Liver (tissue), 9 donors: ENCODE data around the gene TLE3. TPM values are rescaled to one million over a fixed set of nuclear protein-coding genes. Genes with fewer than 3 reads are reported as not detected.

Experiments
- DNase-seq: peaks from one replicate; pipeline ENCODE4 v3.0.0-alpha.2; 2017; ENCODE audit warnings: low spot score
- H3K27ac ChIP-seq, 2 donors: one replicate each; pipeline ENCODE4 v1.7.0; 2013; ENCODE audit warnings: inconsistent platforms in 2 of 2, low read length in 2 of 2, control low read depth in 1 of 2, low read depth in 1 of 2, mild to moderate bottlenecking in 1 of 2
- H3K27me3 ChIP-seq, 4 donors: one replicate each; pipeline versions ENCODE4 v1.6.1 to v1.7.0; 2013; ENCODE audit warnings: low read length in 3 of 4, inconsistent platforms in 1 of 4, mild to moderate bottlenecking in 1 of 4, moderate library complexity in 1 of 4; ENCODE audit not compliant: control insufficient read depth in 4 of 4, insufficient read depth in 4 of 4
- H3K36me3 ChIP-seq, 4 donors: one replicate each; pipeline versions ENCODE4 v1.6.1 to v1.7.0; 2013; ENCODE audit warnings: low read length in 3 of 4, mild to moderate bottlenecking in 3 of 4, low read depth in 1 of 4, moderate library complexity in 1 of 4; ENCODE audit not compliant: control insufficient read depth in 4 of 4, insufficient read depth in 3 of 4
- H3K4me1 ChIP-seq, 4 donors: one replicate each; pipeline versions ENCODE4 v1.6.1 to v1.7.0; 2013; ENCODE audit warnings: low read length in 3 of 4, mild to moderate bottlenecking in 3 of 4, moderate library complexity in 1 of 4; ENCODE audit not compliant: control insufficient read depth in 4 of 4, insufficient read depth in 4 of 4
- H3K4me3 ChIP-seq, 3 donors: one replicate each; pipeline versions ENCODE4 v1.6.1 to v1.7.0; 2013; ENCODE audit warnings: low read length in 3 of 3, control low read depth in 1 of 3, low read depth in 1 of 3, mild to moderate bottlenecking in 1 of 3
- H3K9ac ChIP-seq, 2 donors: one replicate each; pipeline ENCODE4 v1.7.0; 2013; ENCODE audit warnings: low read length in 2 of 2, mild to moderate bottlenecking in 2 of 2, moderate library complexity in 2 of 2, control low read depth in 1 of 2, low read depth in 1 of 2
- H3K9me3 ChIP-seq, 4 donors: one replicate each; pipeline versions ENCODE4 v1.6.1 to v1.7.0; 2013; ENCODE audit warnings: low read length in 3 of 4; ENCODE audit not compliant: control insufficient read depth in 4 of 4
- EGR1 ChIP-seq, 2 donors: IDR thresholded peaks; 2 replicates each; pipeline ENCODE4 v1.6.1; 2016 to 2018; ENCODE audit warnings: antibody characterized with exemption in 2 of 2, low read depth in 2 of 2
- FOXA1 ChIP-seq: IDR thresholded peaks from 2 replicates; pipeline ENCODE4 v1.6.1; 2016; ENCODE audit warnings: antibody characterized with exemption
- FOXA2 ChIP-seq: IDR thresholded peaks from 2 replicates; pipeline ENCODE4 v1.6.1; 2016; ENCODE audit warnings: antibody characterized with exemption
- GABPA ChIP-seq, 2 donors: IDR thresholded peaks in 1 of 2; conservative IDR thresholded peaks in 1 of 2; 2 replicates each; pipeline ENCODE4 v1.6.1; 2016; ENCODE audit warnings: antibody characterized with exemption in 2 of 2, mild to moderate bottlenecking in 1 of 2, moderate library complexity in 1 of 2
- HNF4A ChIP-seq, 2 donors: conservative IDR thresholded peaks; 2 replicates each; pipeline ENCODE4 v1.6.1; 2016; ENCODE audit warnings: antibody characterized with exemption in 2 of 2, mild to moderate bottlenecking in 2 of 2
- HNF4G ChIP-seq: IDR thresholded peaks from 2 replicates; pipeline ENCODE4 v1.6.1; 2016; ENCODE audit warnings: antibody characterized with exemption
- JUND ChIP-seq, 2 donors: IDR thresholded peaks; 2 replicates each; pipeline ENCODE4 v1.6.1; 2016; ENCODE audit warnings: antibody characterized with exemption in 2 of 2
- NR2F2 ChIP-seq: IDR thresholded peaks from 2 replicates; pipeline ENCODE4 v1.6.1; 2016; ENCODE audit warnings: antibody characterized with exemption
- RAD21 ChIP-seq, 2 donors: IDR thresholded peaks; 2 replicates each; pipeline ENCODE4 v1.6.1; 2016; ENCODE audit warnings: antibody characterized with exemption in 2 of 2, mild to moderate bottlenecking in 2 of 2
- RXRA ChIP-seq, 2 donors: IDR thresholded peaks; 2 replicates each; pipeline ENCODE4 v1.6.1; 2017 to 2018; ENCODE audit warnings: antibody characterized with exemption in 2 of 2, mild to moderate bottlenecking in 1 of 2
- SP1 ChIP-seq: IDR thresholded peaks from 2 replicates; pipeline ENCODE4 v1.6.1; 2018; ENCODE audit warnings: antibody characterized with exemption, mild to moderate bottlenecking
- TAF1 ChIP-seq: conservative IDR thresholded peaks from 2 replicates; pipeline ENCODE4 v1.6.1; 2016; ENCODE audit warnings: antibody characterized with exemption, mild to moderate bottlenecking
- YY1 ChIP-seq: IDR thresholded peaks from 2 replicates; pipeline ENCODE4 v1.6.1; 2016; ENCODE audit warnings: antibody characterized with exemption, mild to moderate bottlenecking
- WGBS: extraction: QIAGEN DNeasy Blood & Tissue Kit; methylation state at CpG from one replicate; pipeline ENCODE4 v1.1.7; 2013; 5-methylcytosine and 5-hydroxymethylcytosine counted together
- polyA plus RNA-seq, 2 donors: library from polyadenylated mRNA; stranded (reverse) in 1 of 2; unstranded in 1 of 2; fragments of 200-250 nt in 1 of 2; fragments of >200 nt in 1 of 2; fragmentation: Nextera tagmentation in 1 of 2; extraction: Ambion mirVana in 1 of 2; gene quantifications; one replicate each; pipeline versions ENCODE4 v1.2.1 to v1.2.3, GENCODE V29; 2013 to 2015
- total RNA-seq, 2 donors: library from RNA; depleted of rRNA; stranded (reverse); fragments of >200 nt; gene quantifications; one replicate each; pipeline ENCODE4 v1.2.3, GENCODE V29; 2014
- TF ChIP-seq, protein P1 (sequence below): fragments of 150-350 bp; IDR thresholded peaks from 2 replicates; pipeline ENCODE4 v1.5.1; 2017; ENCODE audit warnings: improper control_type of control experiment, low read depth, low read length; ENCODE audit not compliant: missing input control
- TF ChIP-seq, protein P2 (sequence below): IDR thresholded peaks from 2 replicates; pipeline ENCODE4 v1.6.1; 2016; ENCODE audit warnings: antibody characterized with exemption
- TF ChIP-seq, protein P3 (sequence below): IDR thresholded peaks from 2 replicates; pipeline ENCODE4 v1.6.1; 2016; ENCODE audit warnings: antibody characterized with exemption, mild to moderate bottlenecking
- TF ChIP-seq, protein P4 (sequence below): IDR thresholded peaks from 2 replicates; pipeline ENCODE4 v1.6.1; 2016; ENCODE audit warnings: antibody characterized with exemption
- donor health status: healthy.
- donor health status: healthy.
- donor health status: healthy.
- donor health status: healthy.
- donor health status: healthy.

The TLE3 gene
- total and polyA plus RNA-seq, 4 donors = 1.2 to 13.7 (median 8.5) TPM

DNA sequence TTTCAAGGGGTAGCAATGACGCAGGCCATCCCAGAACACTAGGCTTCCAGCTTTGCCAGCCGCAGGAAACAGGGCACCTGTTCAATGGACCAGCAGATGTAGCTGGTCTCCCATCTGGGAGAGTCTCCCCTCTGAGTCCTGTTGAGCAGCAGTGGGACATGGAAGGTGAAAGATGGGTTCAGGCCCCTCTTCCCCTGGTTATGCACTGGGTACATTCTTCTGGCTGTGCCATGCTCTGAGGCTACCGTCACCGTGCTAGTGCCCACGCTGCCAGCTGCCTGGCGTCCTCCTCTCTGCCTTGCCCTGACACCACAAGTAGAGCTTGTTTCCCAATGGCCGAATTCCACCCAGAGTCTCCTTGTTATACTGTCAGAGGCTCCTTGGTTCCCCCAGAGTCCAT, 63.1 kb downstream of the TLE3 start:
- DNase-seq = no peak
- Histone ChIP-seq H3K9ac (no peak overlapping the region), H3K27ac (no peak overlapping the region), H3K36me3 (no peaks in the 10 kb centered on the region), H3K27me3 (no peaks in the 10 kb centered on the region), H3K4me1 (no peaks in the 10 kb centered on the region), H3K4me3 (no peak overlapping the region), H3K9me3 (no peaks in the 10 kb centered on the region)
- 97% methylated on average over 7 of the region's 7 CpGs for WGBS
- TF ChIP-seq, protein P1, sequence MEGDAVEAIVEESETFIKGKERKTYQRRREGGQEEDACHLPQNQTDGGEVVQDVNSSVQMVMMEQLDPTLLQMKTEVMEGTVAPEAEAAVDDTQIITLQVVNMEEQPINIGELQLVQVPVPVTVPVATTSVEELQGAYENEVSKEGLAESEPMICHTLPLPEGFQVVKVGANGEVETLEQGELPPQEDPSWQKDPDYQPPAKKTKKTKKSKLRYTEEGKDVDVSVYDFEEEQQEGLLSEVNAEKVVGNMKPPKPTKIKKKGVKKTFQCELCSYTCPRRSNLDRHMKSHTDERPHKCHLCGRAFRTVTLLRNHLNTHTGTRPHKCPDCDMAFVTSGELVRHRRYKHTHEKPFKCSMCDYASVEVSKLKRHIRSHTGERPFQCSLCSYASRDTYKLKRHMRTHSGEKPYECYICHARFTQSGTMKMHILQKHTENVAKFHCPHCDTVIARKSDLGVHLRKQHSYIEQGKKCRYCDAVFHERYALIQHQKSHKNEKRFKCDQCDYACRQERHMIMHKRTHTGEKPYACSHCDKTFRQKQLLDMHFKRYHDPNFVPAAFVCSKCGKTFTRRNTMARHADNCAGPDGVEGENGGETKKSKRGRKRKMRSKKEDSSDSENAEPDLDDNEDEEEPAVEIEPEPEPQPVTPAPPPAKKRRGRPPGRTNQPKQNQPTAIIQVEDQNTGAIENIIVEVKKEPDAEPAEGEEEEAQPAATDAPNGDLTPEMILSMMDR = no peak
- TF ChIP-seq SP1 (no peak), EGR1 (IDR thresholded peaks at IDR 0.05; ENCODE audit: low read depth in 2 of 2) (no peak), HNF4A (conservative IDR thresholded peaks at IDR 0.05) (no peak), RXRA (IDR thresholded peaks at IDR 0.05) (no peak), RAD21 (IDR thresholded peaks at IDR 0.05) (no peak), JUND (IDR thresholded peaks at IDR 0.05) (no peak), YY1 (no peak), GABPA (IDR thresholded peaks at IDR 0.05 in 1 of 2, conservative IDR thresholded peaks at IDR 0.05 in 1 of 2) (no peak), FOXA1 (no peak), NR2F2 (no peak), HNF4G (no peak)
- TF ChIP-seq, protein P2, sequence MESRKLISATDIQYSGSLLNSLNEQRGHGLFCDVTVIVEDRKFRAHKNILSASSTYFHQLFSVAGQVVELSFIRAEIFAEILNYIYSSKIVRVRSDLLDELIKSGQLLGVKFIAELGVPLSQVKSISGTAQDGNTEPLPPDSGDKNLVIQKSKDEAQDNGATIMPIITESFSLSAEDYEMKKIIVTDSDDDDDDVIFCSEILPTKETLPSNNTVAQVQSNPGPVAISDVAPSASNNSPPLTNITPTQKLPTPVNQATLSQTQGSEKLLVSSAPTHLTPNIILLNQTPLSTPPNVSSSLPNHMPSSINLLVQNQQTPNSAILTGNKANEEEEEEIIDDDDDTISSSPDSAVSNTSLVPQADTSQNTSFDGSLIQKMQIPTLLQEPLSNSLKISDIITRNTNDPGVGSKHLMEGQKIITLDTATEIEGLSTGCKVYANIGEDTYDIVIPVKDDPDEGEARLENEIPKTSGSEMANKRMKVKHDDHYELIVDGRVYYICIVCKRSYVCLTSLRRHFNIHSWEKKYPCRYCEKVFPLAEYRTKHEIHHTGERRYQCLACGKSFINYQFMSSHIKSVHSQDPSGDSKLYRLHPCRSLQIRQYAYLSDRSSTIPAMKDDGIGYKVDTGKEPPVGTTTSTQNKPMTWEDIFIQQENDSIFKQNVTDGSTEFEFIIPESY = no peak
- TF ChIP-seq, protein P3, sequence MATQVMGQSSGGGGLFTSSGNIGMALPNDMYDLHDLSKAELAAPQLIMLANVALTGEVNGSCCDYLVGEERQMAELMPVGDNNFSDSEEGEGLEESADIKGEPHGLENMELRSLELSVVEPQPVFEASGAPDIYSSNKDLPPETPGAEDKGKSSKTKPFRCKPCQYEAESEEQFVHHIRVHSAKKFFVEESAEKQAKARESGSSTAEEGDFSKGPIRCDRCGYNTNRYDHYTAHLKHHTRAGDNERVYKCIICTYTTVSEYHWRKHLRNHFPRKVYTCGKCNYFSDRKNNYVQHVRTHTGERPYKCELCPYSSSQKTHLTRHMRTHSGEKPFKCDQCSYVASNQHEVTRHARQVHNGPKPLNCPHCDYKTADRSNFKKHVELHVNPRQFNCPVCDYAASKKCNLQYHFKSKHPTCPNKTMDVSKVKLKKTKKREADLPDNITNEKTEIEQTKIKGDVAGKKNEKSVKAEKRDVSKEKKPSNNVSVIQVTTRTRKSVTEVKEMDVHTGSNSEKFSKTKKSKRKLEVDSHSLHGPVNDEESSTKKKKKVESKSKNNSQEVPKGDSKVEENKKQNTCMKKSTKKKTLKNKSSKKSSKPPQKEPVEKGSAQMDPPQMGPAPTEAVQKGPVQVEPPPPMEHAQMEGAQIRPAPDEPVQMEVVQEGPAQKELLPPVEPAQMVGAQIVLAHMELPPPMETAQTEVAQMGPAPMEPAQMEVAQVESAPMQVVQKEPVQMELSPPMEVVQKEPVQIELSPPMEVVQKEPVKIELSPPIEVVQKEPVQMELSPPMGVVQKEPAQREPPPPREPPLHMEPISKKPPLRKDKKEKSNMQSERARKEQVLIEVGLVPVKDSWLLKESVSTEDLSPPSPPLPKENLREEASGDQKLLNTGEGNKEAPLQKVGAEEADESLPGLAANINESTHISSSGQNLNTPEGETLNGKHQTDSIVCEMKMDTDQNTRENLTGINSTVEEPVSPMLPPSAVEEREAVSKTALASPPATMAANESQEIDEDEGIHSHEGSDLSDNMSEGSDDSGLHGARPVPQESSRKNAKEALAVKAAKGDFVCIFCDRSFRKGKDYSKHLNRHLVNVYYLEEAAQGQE = no peak

DNA sequence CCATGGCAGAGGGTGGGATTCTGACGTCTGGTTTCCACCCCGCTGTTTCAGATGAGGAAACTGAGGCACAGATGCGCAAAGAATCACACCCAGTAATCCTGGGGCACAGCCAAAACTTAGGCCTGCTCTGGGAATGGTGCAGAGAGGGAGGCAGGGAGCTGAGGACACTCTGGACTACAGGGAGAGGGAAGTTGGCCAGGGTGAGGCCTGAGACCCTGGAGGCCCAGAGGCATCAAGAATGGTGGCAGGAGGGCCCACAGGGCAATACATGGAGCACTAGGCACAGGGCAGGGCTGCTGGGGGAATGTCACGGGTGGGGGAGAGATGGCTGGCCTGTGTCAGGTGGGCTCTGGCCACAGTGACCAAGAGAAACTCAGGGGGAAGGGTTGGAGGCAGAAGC, 63.6 kb downstream of the TLE3 start:
- Histone ChIP-seq H3K27ac (no peak overlapping the region), H3K9me3 (no peaks in the 10 kb centered on the region), H3K9ac (no peak overlapping the region), H3K4me1 (no peaks in the 10 kb centered on the region), H3K4me3 (no peak overlapping the region), H3K36me3 (no peaks in the 10 kb centered on the region), H3K27me3 (no peaks in the 10 kb centered on the region)
- no peak for DNase-seq
- WGBS = 77% methylated on average over 4 of the region's 4 CpGs
- TF ChIP-seq, protein P2 = no peak
- TF ChIP-seq SP1 = no peak
- TF ChIP-seq TAF1 = no peak
- TF ChIP-seq FOXA2 = no peak
- TF ChIP-seq HNF4A (conservative IDR thresholded peaks at IDR 0.05) = no peak
- TF ChIP-seq NR2F2 = no peak
- TF ChIP-seq, protein P3 = no peak
- TF ChIP-seq, protein P1 = no peak
- no peak for TF ChIP-seq RAD21 (IDR thresholded peaks at IDR 0.05)
- no peak for TF ChIP-seq RXRA (IDR thresholded peaks at IDR 0.05)
- TF ChIP-seq, protein P4, sequence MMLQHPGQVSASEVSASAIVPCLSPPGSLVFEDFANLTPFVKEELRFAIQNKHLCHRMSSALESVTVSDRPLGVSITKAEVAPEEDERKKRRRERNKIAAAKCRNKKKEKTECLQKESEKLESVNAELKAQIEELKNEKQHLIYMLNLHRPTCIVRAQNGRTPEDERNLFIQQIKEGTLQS = no peak
